Stimulated activated CD8-positive, alpha-beta memory T cell treated with anti-CD3 and anti-CD28 coated beads, Interleukin-12 subunit alpha, Interleukin-12 subunit beta, amount 100 ng/mL, for 1 hour (primary cell): Measurements from ENCODE around the gene CFB.
A peak's percentile ranks its signal among the peaks of the same experiment; 100 is the strongest.
"Not testable (repeated sequence)": the region's sequence is repeated elsewhere in the genome, so short reads cannot be mapped to it uniquely, and the experiment has no call there.

ENCODE experiments used
- DNase-seq: peaks from one replicate; pipeline ENCODE4 v3.0.0-alpha.2; 2020; ENCODE audit warnings: low read depth

CFB gene

DNA sequence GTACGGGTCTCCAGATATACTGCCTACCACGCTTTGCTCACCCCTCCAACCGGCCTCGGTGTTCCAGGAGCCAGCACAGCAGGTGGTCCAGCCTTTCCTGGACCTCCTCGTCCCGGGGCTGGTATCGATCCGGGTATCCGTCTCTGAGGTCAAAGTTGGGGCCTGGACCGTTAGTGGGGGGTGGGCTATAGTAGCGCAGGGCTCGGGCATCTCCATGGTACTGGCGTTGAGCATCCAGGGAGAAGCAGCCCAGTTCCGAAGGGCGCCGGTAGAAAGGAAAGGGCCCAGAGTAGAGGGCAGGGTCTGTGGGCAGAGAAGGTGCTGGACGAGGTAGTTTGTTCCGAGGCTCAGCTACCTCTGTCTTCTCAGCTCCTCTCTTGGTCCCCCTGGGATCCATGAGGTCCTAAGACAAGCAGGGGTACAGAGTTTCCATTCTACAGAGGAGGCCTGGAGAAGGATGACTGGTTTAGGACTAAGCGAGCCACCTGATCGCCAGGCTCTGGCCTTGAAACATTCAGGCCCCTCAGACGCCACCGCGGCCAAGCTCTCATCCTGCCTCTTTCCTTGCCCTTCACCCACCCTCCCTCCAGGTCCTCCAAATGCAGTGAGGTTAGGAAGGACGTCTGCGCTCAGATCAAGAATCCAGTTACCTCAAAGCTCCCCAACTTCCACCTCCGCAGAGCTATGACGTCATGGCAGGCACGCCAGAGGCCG is 25.5 kb downstream of the CFB start:
- no peak for DNase-seq

DNA sequence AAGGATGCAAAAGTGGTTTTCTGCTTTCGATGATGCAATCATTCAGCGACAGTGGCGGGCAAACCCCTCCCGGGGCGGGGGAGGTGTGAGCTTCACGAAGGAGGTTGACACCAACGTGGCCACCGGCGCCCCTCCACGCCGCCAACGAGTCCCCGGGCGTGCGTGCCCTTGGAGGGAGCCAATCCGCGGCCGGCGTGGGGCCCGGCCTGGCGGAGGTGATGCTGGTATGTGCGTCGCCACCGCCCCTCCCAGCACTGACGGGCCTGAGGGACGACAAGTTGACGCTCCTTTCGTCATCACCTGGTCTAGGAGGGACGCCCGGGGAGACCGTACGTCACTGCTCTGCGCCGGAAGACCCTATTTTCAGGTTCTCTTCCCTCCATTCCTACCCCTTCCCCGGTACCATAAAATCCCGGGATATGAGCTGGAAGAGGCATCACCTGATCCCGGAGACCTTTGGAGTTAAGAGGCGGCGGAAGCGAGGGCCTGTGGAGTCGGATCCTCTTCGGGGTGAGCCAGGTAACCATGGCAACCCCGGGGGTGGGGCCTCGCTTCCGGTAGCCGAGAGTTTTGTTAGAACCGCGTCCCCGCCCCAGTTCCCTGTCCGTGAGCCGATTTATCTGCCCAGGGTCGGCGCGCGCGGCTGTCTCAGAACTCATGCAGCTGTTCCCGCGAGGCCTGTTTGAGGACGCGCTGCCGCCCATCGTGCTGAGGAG is 26.3 kb downstream of the CFB start, which contains the start of gene DXO:
Gene DXO, minus strand, starts transcription at position 146 of the 716 bp plus-strand sequence. CDS start 463 bp downstream, outside the sequence.
- DNase-seq, result peak; percentile 97

DNA sequence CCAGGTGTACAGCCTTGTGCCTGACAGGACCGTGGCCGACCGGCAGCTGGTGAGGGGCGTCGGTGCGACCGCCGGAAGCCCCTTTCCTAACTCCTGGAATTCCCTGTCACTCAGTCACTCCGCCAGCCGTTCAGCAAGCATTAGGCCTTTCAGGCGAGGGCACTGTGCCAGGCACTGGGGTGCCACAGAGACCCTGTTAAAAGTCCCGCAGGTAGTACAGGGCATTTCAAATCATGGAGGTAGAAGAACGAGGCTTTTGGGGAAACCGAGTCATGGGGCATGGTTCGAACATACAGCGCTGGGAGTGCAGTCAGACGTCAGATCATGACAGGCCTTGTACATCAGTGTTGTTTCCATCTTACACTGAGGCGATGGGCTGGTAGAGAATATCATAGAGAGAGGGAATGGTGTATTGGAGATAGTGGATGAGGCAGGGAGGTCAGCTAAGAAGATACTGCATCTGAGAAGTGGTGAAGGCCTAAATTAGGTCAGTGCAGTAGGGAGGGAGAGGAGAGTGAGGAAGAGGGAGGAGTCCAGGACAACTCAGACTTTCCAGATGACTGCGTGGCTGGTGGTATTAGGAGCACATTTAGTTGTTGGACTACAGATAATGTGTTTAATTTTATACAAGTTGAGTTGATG is 26.9 kb downstream of the CFB start:
- no peak for DNase-seq

DNA sequence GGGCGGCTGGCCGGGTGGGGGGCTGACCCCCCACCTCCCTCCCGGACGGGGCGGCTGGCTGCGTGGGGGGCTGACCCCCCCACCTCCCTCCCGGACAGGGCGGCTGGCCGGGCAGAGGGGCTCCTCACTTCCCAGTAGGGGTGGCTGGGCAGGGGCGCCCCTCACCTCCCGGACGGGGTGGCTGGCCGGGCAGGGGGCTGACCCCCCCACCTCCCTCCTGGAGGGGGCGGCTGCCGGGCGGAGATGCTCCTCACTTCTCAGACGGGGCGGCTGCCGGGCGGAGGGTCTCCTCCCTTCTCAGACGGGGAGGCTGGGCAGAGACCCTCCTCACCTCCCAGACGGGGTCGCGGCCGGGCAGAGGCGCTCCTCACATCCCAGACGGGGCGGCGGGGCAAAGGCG is 30.2 kb downstream of the CFB start:
- not testable (repeated sequence) for DNase-seq

DNA sequence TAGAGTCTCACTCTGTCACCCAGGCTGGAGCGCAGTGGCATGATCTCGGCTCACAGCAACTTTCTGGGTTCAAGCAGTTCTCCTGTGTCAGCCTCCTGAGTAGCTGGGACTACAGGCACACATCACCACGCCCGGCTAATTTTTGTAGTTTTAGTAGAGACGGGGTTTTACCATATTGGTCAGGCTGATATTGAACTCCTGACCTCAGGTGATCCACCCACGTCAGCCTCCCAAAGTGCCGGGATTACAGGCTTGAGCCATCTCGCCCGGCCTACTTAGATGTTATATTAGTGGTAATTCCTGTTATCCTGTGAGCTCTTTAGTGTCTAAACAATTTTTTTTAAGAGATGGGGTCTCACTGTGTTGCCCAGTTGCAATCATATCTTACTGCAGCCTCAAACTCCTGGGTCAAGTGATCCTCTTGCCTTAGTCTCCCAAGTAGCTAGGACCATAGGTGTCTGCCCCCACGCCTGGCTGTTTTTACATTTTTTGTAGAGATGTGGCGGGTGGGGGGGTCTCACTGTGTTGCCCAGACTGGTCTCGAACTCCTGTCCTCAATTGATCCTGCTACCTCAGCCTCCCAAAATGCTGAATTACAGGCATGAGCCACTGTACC is 32.0 kb downstream of the CFB start:
- DNase-seq, result no peak

DNA sequence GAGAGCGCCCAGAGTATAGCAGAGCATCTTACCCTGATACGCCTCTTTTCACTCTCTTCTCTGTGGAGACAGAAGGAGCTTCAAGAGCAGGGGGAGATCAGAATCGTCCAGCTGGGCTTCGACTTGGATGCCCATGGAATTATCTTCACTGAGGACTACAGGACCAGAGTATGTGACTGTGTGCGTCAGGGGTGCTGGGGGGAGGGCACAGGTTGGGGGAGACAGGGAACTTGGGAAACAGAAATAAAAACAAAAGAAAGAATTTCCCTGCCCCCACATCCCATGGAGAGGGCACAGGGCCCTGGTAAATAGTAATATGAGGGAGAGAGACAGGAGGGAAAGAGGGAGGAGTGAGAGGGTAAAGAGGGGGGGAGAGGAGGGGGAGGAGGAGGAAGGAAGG is 32.9 kb downstream of the CFB start:
- no peak for DNase-seq

DNA sequence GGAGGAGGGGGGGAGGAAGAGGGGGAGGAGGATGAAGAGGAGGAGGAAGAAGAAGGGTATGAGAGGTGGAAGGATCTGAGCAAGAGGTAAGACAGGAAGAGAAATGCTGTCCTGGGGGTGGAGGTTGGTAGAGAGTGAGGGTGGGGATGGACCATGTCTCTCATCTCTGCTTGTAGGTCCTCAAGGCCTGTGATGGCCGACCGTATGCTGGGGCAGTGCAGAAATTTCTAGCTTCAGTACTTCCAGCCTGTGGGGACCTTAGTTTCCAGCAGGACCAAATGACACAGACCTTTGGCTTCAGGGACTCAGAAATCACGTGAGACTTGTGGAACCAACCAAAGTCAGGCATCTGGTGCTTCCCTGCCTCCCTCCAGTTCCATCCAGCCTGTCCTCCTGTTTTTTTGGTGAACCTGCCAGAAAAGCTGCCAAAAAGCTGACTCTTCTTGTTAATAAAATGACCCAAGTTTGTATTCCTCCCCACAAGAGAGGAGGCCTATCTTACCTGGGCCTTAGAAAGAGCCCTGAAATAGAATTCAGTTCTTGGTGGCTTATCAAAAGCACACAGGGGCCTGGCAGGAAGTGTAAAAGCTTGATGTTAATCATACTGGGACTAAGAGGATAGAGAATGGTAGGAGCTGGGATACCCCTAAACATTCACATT is 33.5 kb downstream of the CFB start:
- no peak for DNase-seq

DNA sequence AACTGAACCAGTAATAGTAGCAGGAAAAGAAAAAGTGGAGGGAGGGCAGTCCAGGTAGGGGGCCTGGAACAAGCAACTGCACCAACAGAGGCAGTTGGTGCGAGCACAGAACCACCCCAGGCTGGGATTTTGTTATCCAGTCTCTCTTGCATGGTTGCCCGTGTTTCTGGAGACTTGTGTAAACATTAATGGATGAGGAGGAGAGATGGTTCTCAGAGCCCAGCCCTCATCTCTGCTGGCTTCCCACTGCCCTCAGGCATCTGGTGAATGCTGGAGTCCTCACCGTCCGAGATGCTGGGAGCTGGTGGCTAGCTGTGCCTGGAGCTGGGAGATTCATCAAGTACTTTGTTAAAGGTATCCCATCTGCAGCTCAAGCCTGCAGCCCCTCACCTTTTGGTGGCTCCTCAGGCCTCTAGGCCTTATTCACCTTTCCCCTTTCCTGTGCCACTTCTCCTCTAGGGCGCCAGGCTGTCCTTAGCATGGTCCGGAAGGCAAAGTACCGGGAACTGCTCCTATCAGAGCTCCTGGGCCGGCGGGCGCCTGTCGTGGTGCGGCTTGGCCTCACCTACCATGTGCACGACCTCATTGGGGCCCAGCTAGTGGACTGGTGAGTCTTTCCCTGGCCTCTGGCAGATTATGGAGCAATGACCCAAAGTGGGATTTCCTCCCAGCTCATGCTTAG is 34.4 kb downstream of the CFB start:
- not testable (repeated sequence) for DNase-seq

DNA sequence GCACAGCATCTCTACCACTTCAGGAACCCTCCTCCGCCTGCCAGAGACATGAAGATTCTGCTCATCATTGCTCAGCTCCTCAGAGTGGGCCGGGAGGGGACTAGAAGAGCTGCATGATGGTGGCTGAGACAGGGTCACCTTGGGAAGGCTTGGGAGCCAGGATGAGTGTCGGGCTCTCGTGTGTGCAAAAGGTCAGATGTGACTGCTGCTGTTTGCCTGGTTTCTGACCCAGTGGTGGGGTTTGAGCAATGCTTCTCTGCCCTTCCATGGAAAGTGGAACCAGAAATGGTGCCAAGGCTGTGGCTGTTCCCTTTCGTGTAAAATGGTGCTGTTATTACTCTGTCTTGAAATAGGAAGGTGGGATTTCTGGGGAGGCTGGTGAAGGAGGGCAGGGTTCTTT is 35.1 kb downstream of the CFB start:
- DNase-seq, result not testable (repeated sequence)

DNA sequence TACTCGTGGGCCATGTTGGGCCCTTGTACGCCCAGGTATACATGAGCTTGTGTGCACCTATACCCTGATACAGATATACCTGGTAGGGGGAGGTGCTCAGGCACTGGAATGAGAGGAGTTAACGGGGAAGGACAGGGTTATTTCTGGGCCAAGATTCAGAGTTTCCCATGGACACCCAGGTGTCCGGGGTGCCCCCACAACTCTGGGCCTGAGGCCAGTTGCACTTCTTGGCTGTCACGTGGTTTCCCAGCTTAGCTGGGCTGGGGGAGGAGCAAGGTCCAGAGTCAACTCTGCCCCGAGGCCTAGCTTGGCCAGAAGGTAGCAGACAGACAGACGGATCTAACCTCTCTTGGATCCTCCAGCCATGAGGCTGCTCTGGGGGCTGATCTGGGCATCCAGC is 35.8 kb downstream of the CFB start, which contains the start of gene C4A:
Gene C4A, plus strand, starts transcription at position 314 of the 400 bp plus-strand sequence. Its CDS starts 51 bp downstream, at position 365.
- not testable (repeated sequence) for DNase-seq

DNA sequence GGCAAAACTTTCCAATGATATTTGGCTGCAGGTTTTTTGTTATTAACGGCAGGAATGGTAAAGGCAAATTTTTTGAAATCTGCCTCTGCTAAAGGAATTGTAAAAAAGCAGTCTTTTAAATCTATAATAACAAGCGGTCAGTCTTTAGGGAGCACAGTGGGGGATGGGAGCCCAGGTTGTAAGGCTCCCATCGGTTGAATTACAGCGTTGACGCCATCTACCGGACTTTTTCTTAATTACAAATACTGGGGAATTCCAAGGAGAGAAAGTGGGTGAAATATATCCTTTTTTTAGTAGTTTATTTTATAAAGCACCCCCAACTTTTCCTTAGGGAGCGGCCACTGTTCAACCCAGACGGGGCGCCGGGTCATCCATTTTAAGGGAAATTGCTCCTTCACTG is 43.5 kb downstream of the CFB start:
- not testable (repeated sequence) for DNase-seq

DNA sequence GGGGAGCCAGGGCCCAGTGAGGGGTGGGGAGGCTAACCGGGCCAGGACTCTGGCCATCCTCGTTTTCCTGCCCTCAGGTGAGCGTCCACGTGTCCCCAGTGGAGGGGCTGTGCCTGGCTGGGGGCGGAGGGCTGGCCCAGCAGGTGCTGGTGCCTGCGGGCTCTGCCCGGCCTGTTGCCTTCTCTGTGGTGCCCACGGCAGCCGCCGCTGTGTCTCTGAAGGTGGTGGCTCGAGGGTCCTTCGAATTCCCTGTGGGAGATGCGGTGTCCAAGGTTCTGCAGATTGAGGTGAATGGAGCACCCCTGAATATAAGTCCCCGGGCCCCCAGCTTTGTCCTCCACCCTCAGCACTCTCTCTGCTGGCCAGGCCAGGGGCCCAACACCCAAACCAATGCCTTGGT is 48.5 kb downstream of the CFB start:
- DNase-seq, result not testable (repeated sequence)

DNA sequence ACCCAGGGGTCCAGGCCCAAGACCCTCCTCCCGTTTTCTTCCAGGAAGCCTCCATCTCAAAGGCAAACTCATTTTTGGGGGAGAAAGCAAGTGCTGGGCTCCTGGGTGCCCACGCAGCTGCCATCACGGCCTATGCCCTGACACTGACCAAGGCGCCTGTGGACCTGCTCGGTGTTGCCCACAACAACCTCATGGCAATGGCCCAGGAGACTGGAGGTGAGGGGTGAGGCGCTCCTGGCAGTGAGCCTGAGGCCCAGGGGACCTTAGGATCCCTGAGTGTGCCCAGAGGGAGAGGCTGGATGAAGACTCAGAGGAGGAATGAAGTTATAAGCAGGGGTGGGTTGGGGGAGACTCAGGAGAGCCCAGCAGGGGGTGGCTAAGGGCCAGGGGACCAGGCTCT is 50.5 kb downstream of the CFB start:
- DNase-seq, result not testable (repeated sequence)
